HepG2 (cell line): ENCODE measurements around the gene LBX2. TPM values are rescaled to one million over a fixed set of nuclear protein-coding genes. Genes with fewer than 3 reads are reported as not detected.

Source experiments
- AKNA ChIP-seq: sonication (generic); formaldehyde crosslinking; IDR thresholded peaks from 2 replicates; pipeline ENCODE4 v1.4.0; 2020; ENCODE audit warnings: missing genetic modification reagents, borderline replicate concordance
- BATF2 ChIP-seq: sonication (generic); formaldehyde crosslinking; IDR thresholded peaks from 2 replicates; pipeline ENCODE4 v1.8.0; 2022; ENCODE audit warnings: mild to moderate bottlenecking, missing genetic modification reagents, moderate library complexity
- CENPBD1 ChIP-seq: sonication (generic); formaldehyde crosslinking; IDR thresholded peaks from 2 replicates; pipeline ENCODE4 v1.8.0; 2022; ENCODE audit warnings: missing genetic modification reagents, low read depth, mild to moderate bottlenecking, borderline replicate concordance
- ERF ChIP-seq: IDR thresholded peaks from 2 replicates; pipeline ENCODE4 v1.6.1; 2018; ENCODE audit warnings: missing biosample characterization, missing genetic modification reagents
- ESRRA ChIP-seq: sonication (generic); formaldehyde crosslinking; IDR thresholded peaks from 2 replicates; pipeline ENCODE4 v1.5.1; 2020; ENCODE audit warnings: mild to moderate bottlenecking, low read depth, missing genetic modification reagents
- HNRNPUL1 ChIP-seq: fragments of 200-400 bp; formaldehyde crosslinking; IDR thresholded peaks from 2 replicates; pipeline ENCODE4 v1.6.1; 2017; ENCODE audit warnings: low read depth, mild to moderate bottlenecking, low read length, moderate library complexity
- KLF9 ChIP-seq: IDR thresholded peaks from 2 replicates; pipeline ENCODE4 v1.6.1; 2016; ENCODE audit warnings: low read depth
- MXD1 ChIP-seq: sonication (generic); formaldehyde crosslinking; IDR thresholded peaks from 2 replicates; pipeline ENCODE4 v1.4.0; 2020; ENCODE audit warnings: mild to moderate bottlenecking, missing genetic modification reagents
- MYNN ChIP-seq: sonication (generic); formaldehyde crosslinking; IDR thresholded peaks from 2 replicates; pipeline ENCODE4 v1.4.0; 2020; ENCODE audit warnings: mild to moderate bottlenecking, low read depth, missing genetic modification reagents
- PBX3 ChIP-seq: sonication (generic); formaldehyde crosslinking; IDR thresholded peaks from 2 replicates; pipeline ENCODE4 v1.8.1; 2023; ENCODE audit warnings: missing genetic modification reagents, inconsistent platforms, borderline replicate concordance
- TGIF2 ChIP-seq: IDR thresholded peaks from 2 replicates; pipeline ENCODE4 v1.6.1; 2016; ENCODE audit warnings: control low read depth, missing compliant biosample characterization
- ZBTB2 ChIP-seq: sonication (generic); formaldehyde crosslinking; IDR thresholded peaks from 2 replicates; pipeline ENCODE4 v1.8.0; 2022; ENCODE audit warnings: low read depth, missing genetic modification reagents
- ZC3H13 ChIP-seq: sonication (generic); formaldehyde crosslinking; IDR thresholded peaks from 2 replicates; pipeline ENCODE4 v1.8.1; 2023; ENCODE audit warnings: mild to moderate bottlenecking, missing genetic modification reagents, moderate library complexity
- ZNF335 ChIP-seq: sonication (generic); formaldehyde crosslinking; IDR thresholded peaks from 2 replicates; pipeline ENCODE4 v1.4.0; 2020; ENCODE audit warnings: missing genetic modification reagents
- ZNF639 ChIP-seq: conservative IDR thresholded peaks from 2 replicates; pipeline ENCODE4 v1.6.1; 2018; ENCODE audit warnings: missing genetic modification reagents
- ZNF720 ChIP-seq: sonication (generic); formaldehyde crosslinking; IDR thresholded peaks from 2 replicates; pipeline ENCODE4 v1.4.0; 2020; ENCODE audit warnings: missing genetic modification reagents
- ZNF879 ChIP-seq: sonication (generic); formaldehyde crosslinking; IDR thresholded peaks from 2 replicates; pipeline ENCODE4 v1.8.1; 2023; ENCODE audit warnings: missing genetic modification reagents
- polyA plus RNA-seq, 8 experiments: library from polyadenylated mRNA; depleted of rRNA in 3 of 8; stranded (reverse) in 7 of 8; unstranded in 1 of 8; fragments of >200 nt; fragmentation: Illumina TruSeq in 4 of 8; extraction: Trizol in 4 of 8; gene quantifications; 2 replicates each; pipeline versions ENCODE4 v1.2.1 to v1.2.3, GENCODE V29; 2011 to 2016; ENCODE audit warnings: low read depth in 4 of 8, missing spikeins in 1 of 8, mixed read lengths in 1 of 8; ENCODE audit not compliant: insufficient read depth in 1 of 8
- total RNA-seq, 5 experiments: library from RNA; depleted of rRNA; stranded (reverse); fragments of >200 nt; fragmentation: Illumina TruSeq; extraction: Trizol; gene quantifications; 2 replicates each; pipeline ENCODE4 v1.2.3, GENCODE V29; 2016; ENCODE audit warnings: low read depth in 1 of 5

The LBX2 gene
- total and polyA plus RNA-seq, 2 of the 13 experiments (the other 11 are each of a cell fraction or from before 2014, with no cell fraction given): 6.4 to 8.1 TPM

GRCh38 chr2:74529357-74530238, 30.2 kb upstream of the LBX2 start, which contains the start of the genes AUP1 and HTRA2 (continued):
- TF ChIP-seq ZBTB2 (CRISPR knock-in tag) (peak; percentile 43; the same call in 1 of the 2 replicates), ZNF879 (CRISPR knock-in tag) (peak; percentile 70; the same call in 1 of the 2 replicates), ZC3H13 (CRISPR knock-in tag) (peak; percentile 36; the same call in 1 of the 2 replicates), ZNF720 (CRISPR knock-in tag) (no peak), ZNF639 (peak; percentile 86), MXD1 (CRISPR knock-in tag) (peak; percentile 96), TGIF2 (CRISPR knock-in tag) (peak; percentile 51; the same call in 1 of the 2 replicates), ERF (CRISPR knock-in tag) (peak; percentile 91), HNRNPUL1 (peak; percentile 91), CENPBD1 (CRISPR knock-in tag) (peak; percentile 84; the same call in 1 of the 2 replicates), PBX3 (CRISPR knock-in tag) (no peak), AKNA (no peak), KLF9 (CRISPR knock-in tag) (0 out of 2 replicates have a peak, but pooled peaks have one; percentile 16), MYNN (0 out of 2 replicates have a peak, but pooled peaks have one; percentile 73), ESRRA (peak; percentile 39), BATF2 (CRISPR knock-in tag) (0 out of 2 replicates have a peak, but pooled peaks have one; percentile 56), ZNF335 (CRISPR knock-in tag) (peak; percentile 97)
